Small intestine (tissue), 7 donors: ENCODE data around the gene TENM3. TPM values are rescaled to one million over a fixed set of nuclear protein-coding genes. Genes with fewer than 3 reads are reported as not detected.

Experiments used
- DNase-seq, 2 donors: peaks; one replicate each; pipeline versions ENCODE4 v3.0.0 to v3.0.0-alpha.2; 2013
- FAIRE-seq: peaks from 2 replicates; lab custom pipeline; 2012; peaks lifted over from hg19 to GRCh38; lab: Jason Lieb, UNC
- H3K27ac ChIP-seq, 3 donors: one replicate each; pipeline ENCODE4 v1.5.1; 2013; ENCODE audit warnings: low read length in 2 of 3, mild to moderate bottlenecking in 2 of 3, control low read depth in 1 of 3, inconsistent platforms in 1 of 3, low read depth in 1 of 3, moderate library complexity in 1 of 3
- H3K27me3 ChIP-seq, 3 donors: one replicate each; pipeline ENCODE4 v1.6.1; 2013; ENCODE audit warnings: low read length in 3 of 3, inconsistent platforms in 1 of 3; ENCODE audit not compliant: control insufficient read depth in 3 of 3, insufficient read depth in 3 of 3
- H3K36me3 ChIP-seq, 3 donors: one replicate each; pipeline ENCODE4 v1.6.1; 2013; ENCODE audit warnings: low read length in 3 of 3, inconsistent platforms in 1 of 3, low read depth in 1 of 3, mild to moderate bottlenecking in 1 of 3, moderate library complexity in 1 of 3; ENCODE audit not compliant: control insufficient read depth in 3 of 3, insufficient read depth in 2 of 3
- H3K4me1 ChIP-seq, 3 donors: one replicate each; pipeline ENCODE4 v1.6.1; 2013; ENCODE audit warnings: low read length in 2 of 3, inconsistent platforms in 1 of 3, low read depth in 1 of 3, mild to moderate bottlenecking in 1 of 3, moderate library complexity in 1 of 3; ENCODE audit not compliant: control insufficient read depth in 3 of 3, insufficient read depth in 2 of 3
- H3K4me3 ChIP-seq, 3 donors: one replicate each; pipeline ENCODE4 v1.5.1; 2013; ENCODE audit warnings: low read length in 3 of 3, control low read depth in 1 of 3, inconsistent platforms in 1 of 3, low read depth in 1 of 3, mild to moderate bottlenecking in 1 of 3, moderate library complexity in 1 of 3
- H3K9me3 ChIP-seq, 2 donors: one replicate each; pipeline ENCODE4 v1.6.1; 2013; ENCODE audit warnings: low read depth in 1 of 2, low read length in 1 of 2; ENCODE audit not compliant: control insufficient read depth in 2 of 2, insufficient read depth in 1 of 2
- WGBS, 3 donors: extraction: QIAGEN DNeasy Blood & Tissue Kit; methylation state at CpG; one replicate each; pipeline ENCODE4 v1.1.7; 2013; 5-methylcytosine and 5-hydroxymethylcytosine counted together
- polyA plus RNA-seq, 4 donors: library from polyadenylated mRNA; stranded (reverse) in 3 of 4; unstranded in 1 of 4; fragments of 200-250 nt in 3 of 4; fragments of 120-200 nt in 1 of 4; gene quantifications; one replicate each; pipeline versions ENCODE4 v1.2.1 to v1.2.3, GENCODE V29; 2013
- donor health status: healthy with polysubstance abuse.
- donor health status: control.
- donor health status: control.
- donor health status: Bipolar disorder and iron deficiency.
- donor health status: healthy.

TENM3 gene
- polyA plus RNA-seq, 4 donors = 0.45 to 4.5 (median 1.1) TPM

GRCh38 chr4:182578402-182578801 lies 335.2 kb downstream of the TENM3 start:
- Histone ChIP-seq H3K27me3 (no peaks in the 10 kb centered on the region), H3K27ac (peak overlapping the region in 1 of 3 donors; percentile 54), H3K4me3 (no peak overlapping the region), H3K36me3 (no peaks in the 10 kb centered on the region), H3K9me3 (no peaks in the 10 kb centered on the region), H3K4me1 (peaks cover 0 to 7% (median 0%) of the 10 kb centered on the region in 3 donors)
- FAIRE-seq (no peak), DNase-seq (peak in 1 of 2 donors; percentile 88)

DNA sequence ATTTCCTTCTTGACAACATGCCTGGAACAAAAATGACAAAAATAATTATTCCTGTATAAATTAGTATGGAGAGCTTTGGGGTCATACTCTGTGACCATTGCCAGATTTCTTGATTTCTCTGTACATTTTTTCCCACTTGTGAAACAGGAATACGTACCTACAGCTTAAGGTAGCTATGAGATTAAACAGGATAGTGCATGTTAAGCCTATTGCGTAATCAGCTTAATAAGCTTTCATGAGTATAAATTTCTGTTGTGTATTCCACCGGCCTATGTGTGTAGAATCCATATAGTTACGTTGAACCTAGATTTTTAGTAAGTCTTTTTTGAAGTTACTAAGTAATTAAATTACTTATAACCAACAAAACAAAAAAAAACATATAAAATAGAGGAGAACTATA lies 339.0 kb downstream of the TENM3 start:
- Histone ChIP-seq H3K27ac (no peak overlapping the region), H3K27me3 (no peaks in the 10 kb centered on the region), H3K9me3 (no peaks in the 10 kb centered on the region), H3K36me3 (no peaks in the 10 kb centered on the region), H3K4me3 (no peak overlapping the region), H3K4me1 (peaks cover 0 to 5% (median 0%) of the 10 kb centered on the region in 3 donors)
- no peak for DNase-seq
- no peak for FAIRE-seq
- 80 to 89% (median 85%) methylated on average over 4 of the region's 4 CpGs for WGBS, 3 donors

GRCh38 chr4:182583703-182584415 lies 340.7 kb downstream of the TENM3 start:
- Histone ChIP-seq H3K27me3 (no peaks in the 10 kb centered on the region), H3K36me3 (no peaks in the 10 kb centered on the region), H3K27ac (no peak overlapping the region), H3K9me3 (no peaks in the 10 kb centered on the region), H3K4me1 (peaks cover 0 to 2% (median 0%) of the 10 kb centered on the region in 3 donors), H3K4me3 (no peak overlapping the region)
- DNase-seq (no peak), FAIRE-seq (no peak)
- WGBS, 3 donors = 57 to 69% (median 64%) methylated on average over 3 of the region's 3 CpGs

- no peaks in the 10 kb centered on the region for H3K4me1 ChIP-seq
- H3K27ac ChIP-seq = no peak overlapping the region
- 60 to 72% (median 64%) methylated on average over 7 of the region's 7 CpGs for WGBS, 3 donors
- DNase-seq (no peak), FAIRE-seq (no peak)
- no peak overlapping the region for H3K4me3 ChIP-seq
- H3K9me3 ChIP-seq = no peaks in the 10 kb centered on the region
- H3K36me3 ChIP-seq = no peaks in the 10 kb centered on the region
- no peaks in the 10 kb centered on the region for H3K27me3 ChIP-seq
Measured at GRCh38 chr4:182585321-182585720, 342.1 kb downstream of the TENM3 start.

- no peak overlapping the region for H3K4me3 ChIP-seq
- no peak for FAIRE-seq
- no peaks in the 10 kb centered on the region for H3K36me3 ChIP-seq
- no peaks in the 10 kb centered on the region for H3K9me3 ChIP-seq
- WGBS, 3 donors = 74 to 84% (median 79%) methylated on average over 2 of the region's 2 CpGs
- H3K27ac ChIP-seq = no peak overlapping the region
- peaks cover 0 to 9% (median 0%) of the 10 kb centered on the region in 3 donors for H3K4me1 ChIP-seq
- DNase-seq = no peak
- H3K27me3 ChIP-seq = no peaks in the 10 kb centered on the region
Measured at GRCh38 chr4:182589100-182589499, 345.9 kb downstream of the TENM3 start.

DNA sequence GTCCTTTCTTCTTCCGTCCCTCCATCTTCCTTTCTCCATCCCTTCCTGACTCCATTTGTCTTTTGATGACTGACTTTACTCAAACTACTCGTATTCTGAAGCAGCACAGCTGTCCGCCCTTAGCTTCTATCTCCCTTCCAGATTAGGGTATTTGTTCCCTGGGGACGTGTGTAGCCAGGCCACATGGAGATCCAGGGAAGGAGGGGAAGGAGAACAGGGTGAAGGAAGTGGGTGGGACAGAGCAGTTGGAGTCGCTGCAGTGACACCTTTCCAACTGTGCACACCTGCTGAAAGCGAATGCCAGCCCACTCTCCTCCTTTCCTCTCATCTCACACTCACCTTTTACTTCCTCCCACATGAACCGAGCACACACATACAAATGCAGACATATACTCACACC lies 350.2 kb downstream of the TENM3 start:
- H3K36me3 ChIP-seq = no peaks in the 10 kb centered on the region
- 49 to 63% (median 59%) methylated on average over 7 of the region's 7 CpGs for WGBS, 3 donors
- H3K9me3 ChIP-seq = no peaks in the 10 kb centered on the region
- FAIRE-seq (no peak), DNase-seq (no peak)
- H3K4me3 ChIP-seq = no peak overlapping the region
- peaks cover 0 to 12% (median 0%) of the 10 kb centered on the region in 3 donors for H3K4me1 ChIP-seq
- H3K27ac ChIP-seq = no peak overlapping the region
- no peaks in the 10 kb centered on the region for H3K27me3 ChIP-seq

DNA sequence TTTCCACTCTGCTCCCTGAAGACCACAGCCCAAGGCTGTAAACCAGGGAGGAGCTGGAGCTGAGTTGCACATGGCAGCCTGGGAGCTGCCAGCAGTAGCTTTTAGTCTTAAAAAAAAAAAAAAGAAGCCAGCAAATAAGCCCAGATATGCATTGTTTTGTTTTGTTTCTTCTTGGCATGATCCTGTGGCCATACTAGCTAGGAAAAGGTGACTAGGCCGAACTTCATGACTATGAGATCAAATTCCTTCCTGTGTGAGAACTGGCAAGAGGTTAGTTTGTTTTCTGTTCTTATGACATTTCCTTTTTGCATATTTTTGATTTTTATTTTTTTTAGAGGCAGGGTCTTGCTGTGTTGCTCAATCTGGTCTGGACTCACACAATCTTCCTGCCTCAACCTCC lies 350.7 kb downstream of the TENM3 start:
- Histone ChIP-seq H3K36me3 (no peaks in the 10 kb centered on the region), H3K4me1 (peaks cover 0 to 12% (median 0%) of the 10 kb centered on the region in 3 donors), H3K4me3 (no peak overlapping the region), H3K27ac (no peak overlapping the region), H3K27me3 (no peaks in the 10 kb centered on the region), H3K9me3 (no peaks in the 10 kb centered on the region)
- peak in 1 of 2 donors; percentile 50 for DNase-seq
- 32 to 62% (median 33%) methylated on average over 1 of the region's 1 CpG for WGBS, 3 donors
- no peak for FAIRE-seq

- Histone ChIP-seq H3K27ac (no peak overlapping the region), H3K36me3 (no peaks in the 10 kb centered on the region), H3K4me3 (no peak overlapping the region), H3K4me1 (no peaks in the 10 kb centered on the region), H3K27me3 (no peaks in the 10 kb centered on the region), H3K9me3 (no peaks in the 10 kb centered on the region)
- WGBS, 3 donors = 39 to 50% (median 49%) methylated on average over 2 of the region's 2 CpGs
- DNase-seq (no peak), FAIRE-seq (no peak)
Measured at GRCh38 chr4:182600093-182600492, 356.9 kb downstream of the TENM3 start.

DNA sequence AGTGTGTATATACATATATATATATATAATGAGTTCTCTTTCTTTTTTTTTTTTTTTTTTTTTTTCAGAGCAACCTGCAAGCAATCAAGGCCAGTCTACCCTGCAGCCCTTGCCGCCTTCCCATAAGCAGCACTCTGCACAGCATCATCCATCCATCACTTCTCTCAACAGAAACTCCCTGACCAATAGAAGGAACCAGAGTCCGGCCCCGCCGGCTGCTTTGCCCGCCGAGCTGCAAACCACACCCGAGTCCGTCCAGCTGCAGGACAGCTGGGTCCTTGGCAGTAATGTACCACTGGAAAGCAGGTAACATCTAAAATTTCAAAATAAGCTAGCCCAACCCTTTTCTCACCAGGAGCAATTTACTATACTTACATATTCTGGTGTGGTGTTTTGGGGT lies 357.7 kb downstream of the TENM3 start:
- Histone ChIP-seq H3K4me1 (no peaks in the 10 kb centered on the region), H3K4me3 (no peak overlapping the region), H3K36me3 (no peaks in the 10 kb centered on the region), H3K9me3 (no peaks in the 10 kb centered on the region), H3K27ac (no peak overlapping the region), H3K27me3 (no peaks in the 10 kb centered on the region)
- no peak for DNase-seq
- 83 to 85% (median 83%) methylated on average over 8 of the region's 8 CpGs for WGBS, 3 donors
- FAIRE-seq = no peak
